Measurements from ENCODE around the gene CIPC. TPM values are rescaled to one million over a fixed set of nuclear protein-coding genes. Genes with fewer than 3 reads are reported as not detected.

Gene CIPC
- total RNA-seq, 1 donor from 2014 or later, result 22.3 TPM

DNA sequence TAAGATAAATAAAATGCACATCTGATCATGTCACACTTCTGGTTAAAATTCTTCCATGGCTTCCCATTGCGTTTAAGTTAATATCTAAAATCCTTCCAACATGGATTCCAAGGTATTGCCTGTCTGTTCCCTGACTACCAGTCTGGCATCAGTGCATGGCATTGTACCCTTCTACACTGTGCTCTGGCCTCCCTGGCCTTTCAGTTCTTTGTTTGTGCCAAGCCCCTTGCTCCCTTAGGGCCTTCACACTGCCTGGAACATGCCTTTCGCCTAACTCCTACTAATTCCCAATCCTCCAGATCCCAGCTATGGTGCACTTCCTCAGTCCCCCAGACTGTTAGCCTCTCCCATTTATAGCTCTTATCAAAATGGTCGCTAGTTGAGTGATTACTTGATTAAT lies 6.3 kb downstream of the CIPC start:
- H3K4me3 Mint-ChIP-seq (ENCODE audit: unreplicated experiment), result peak overlapping the region; percentile 4
- no peaks in the 10 kb centered on the region for H3K9me3 Mint-ChIP-seq (ENCODE audit: unreplicated experiment)
- peak overlapping the region; percentile 84 for H3K27ac Mint-ChIP-seq (ENCODE audit: unreplicated experiment)
- peaks cover 23% of the 10 kb centered on the region for H3K4me1 Mint-ChIP-seq (ENCODE audit: low read depth, unreplicated experiment)
- TF ChIP-seq, protein P1, sequence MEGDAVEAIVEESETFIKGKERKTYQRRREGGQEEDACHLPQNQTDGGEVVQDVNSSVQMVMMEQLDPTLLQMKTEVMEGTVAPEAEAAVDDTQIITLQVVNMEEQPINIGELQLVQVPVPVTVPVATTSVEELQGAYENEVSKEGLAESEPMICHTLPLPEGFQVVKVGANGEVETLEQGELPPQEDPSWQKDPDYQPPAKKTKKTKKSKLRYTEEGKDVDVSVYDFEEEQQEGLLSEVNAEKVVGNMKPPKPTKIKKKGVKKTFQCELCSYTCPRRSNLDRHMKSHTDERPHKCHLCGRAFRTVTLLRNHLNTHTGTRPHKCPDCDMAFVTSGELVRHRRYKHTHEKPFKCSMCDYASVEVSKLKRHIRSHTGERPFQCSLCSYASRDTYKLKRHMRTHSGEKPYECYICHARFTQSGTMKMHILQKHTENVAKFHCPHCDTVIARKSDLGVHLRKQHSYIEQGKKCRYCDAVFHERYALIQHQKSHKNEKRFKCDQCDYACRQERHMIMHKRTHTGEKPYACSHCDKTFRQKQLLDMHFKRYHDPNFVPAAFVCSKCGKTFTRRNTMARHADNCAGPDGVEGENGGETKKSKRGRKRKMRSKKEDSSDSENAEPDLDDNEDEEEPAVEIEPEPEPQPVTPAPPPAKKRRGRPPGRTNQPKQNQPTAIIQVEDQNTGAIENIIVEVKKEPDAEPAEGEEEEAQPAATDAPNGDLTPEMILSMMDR (IDR thresholded peaks at IDR 0.05; ENCODE audit: partially characterized antibody, unreplicated experiment), result no peak
- no peaks in the 10 kb centered on the region for H3K27me3 Mint-ChIP-seq (ENCODE audit: unreplicated experiment)
- H3K36me3 Mint-ChIP-seq (ENCODE audit: unreplicated experiment), result no peaks in the 10 kb centered on the region
- DNase-seq, result no peak

DNA sequence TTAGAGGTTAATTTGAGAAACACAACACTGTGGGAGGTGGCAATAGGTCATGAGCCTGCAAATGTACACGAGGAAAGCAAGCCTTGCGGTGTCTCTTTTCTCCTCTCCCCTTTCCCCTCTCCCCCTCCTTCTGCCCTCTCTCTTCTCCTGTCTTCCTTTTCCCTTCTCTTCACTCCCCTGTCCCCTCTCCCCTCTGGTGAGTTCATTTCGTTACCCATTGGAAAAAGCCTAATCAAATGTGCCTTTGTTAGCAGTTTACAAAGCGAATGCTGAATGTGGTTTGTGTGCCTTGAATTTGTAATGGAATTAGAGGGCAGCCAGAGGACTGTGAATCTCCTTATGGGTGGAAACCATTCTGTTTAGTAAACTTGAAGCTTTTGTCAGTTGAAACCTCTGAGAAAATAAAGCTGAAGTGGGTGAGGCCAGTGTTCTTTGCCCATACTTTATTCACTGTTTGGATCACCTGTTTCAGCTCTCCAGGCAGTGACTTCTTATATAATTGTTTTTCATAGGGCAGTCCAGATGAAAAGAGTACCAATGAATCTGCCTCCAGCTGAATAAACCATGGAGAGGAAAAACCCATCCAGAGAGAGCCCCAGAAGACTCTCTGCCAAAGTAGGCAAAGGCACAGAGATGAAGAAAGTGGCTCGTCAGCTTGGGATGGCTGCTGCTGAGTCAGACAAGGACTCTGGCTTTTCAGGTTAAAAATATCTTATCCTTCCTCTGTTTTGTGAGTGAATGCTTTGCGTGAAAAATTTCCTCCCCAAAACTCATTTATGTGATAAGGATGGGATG lies 7.3 kb downstream of the CIPC start:
- H3K36me3 Mint-ChIP-seq (ENCODE audit: unreplicated experiment), result no peaks in the 10 kb centered on the region

DNA sequence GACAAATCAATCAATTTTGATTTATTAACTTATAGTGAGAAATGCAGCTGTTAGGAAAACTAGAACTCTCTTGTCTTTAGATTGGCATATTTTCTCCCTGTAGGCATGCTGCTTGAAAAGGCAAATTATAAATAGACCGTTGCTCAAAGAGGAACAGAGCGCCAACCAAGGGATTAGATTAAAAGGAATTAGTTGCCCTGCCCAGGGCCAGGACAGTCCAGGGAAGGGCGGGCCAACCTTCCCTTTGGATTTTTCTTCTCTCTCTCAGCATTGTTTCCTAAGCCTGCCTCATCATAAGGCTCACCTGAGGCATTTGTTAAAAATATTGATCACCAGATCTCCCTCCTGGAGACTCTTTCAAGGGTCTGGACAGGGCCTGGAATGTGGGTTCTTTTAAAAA lies 8.6 kb downstream of the CIPC start:
- H3K9me3 Mint-ChIP-seq (ENCODE audit: unreplicated experiment), result no peaks in the 10 kb centered on the region
- peaks cover 38% of the 10 kb centered on the region for H3K4me1 Mint-ChIP-seq (ENCODE audit: low read depth, unreplicated experiment)
- DNase-seq, result no peak
- TF ChIP-seq, protein P1 (IDR thresholded peaks at IDR 0.05; ENCODE audit: partially characterized antibody, unreplicated experiment), result no peak
- H3K36me3 Mint-ChIP-seq (ENCODE audit: unreplicated experiment), result no peaks in the 10 kb centered on the region
- no peak overlapping the region for H3K27ac Mint-ChIP-seq (ENCODE audit: unreplicated experiment)
- H3K27me3 Mint-ChIP-seq (ENCODE audit: unreplicated experiment), result no peaks in the 10 kb centered on the region
- H3K4me3 Mint-ChIP-seq (ENCODE audit: unreplicated experiment), result no peak overlapping the region

More for the DNA sequence above, 7.3 kb downstream of the CIPC start:
- H3K9me3 Mint-ChIP-seq (ENCODE audit: unreplicated experiment), result no peaks in the 10 kb centered on the region
- H3K4me1 Mint-ChIP-seq (ENCODE audit: low read depth, unreplicated experiment), result peaks cover 29% of the 10 kb centered on the region
- peak overlapping the region; percentile 45 for H3K27ac Mint-ChIP-seq (ENCODE audit: unreplicated experiment)
- no peaks in the 10 kb centered on the region for H3K27me3 Mint-ChIP-seq (ENCODE audit: unreplicated experiment)
- TF ChIP-seq, protein P1 (IDR thresholded peaks at IDR 0.05; ENCODE audit: partially characterized antibody, unreplicated experiment), result no peak
- no peak for DNase-seq
- no peak overlapping the region for H3K4me3 Mint-ChIP-seq (ENCODE audit: unreplicated experiment)

DNA sequence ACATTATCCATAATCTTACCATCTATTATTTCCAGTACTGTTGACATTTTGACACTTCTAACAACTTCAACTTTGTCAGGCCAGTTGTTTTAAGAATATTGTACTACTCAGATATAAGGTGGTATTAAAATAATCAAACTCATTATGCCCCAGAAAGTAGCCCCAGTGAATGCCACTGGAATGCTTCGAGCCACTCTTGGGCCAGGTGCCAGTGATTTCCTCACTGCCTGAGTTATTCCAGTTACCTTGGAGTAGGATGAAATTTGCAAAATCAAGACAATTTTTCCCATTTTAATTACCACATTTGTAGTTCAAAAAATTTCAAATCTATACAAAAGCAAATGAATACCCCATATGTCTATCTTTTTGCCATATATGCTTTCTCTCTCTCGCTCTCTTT lies 9.2 kb downstream of the CIPC start:
- Mint-ChIP-seq H3K36me3 (ENCODE audit: unreplicated experiment) (no peaks in the 10 kb centered on the region), H3K27ac (ENCODE audit: unreplicated experiment) (no peak overlapping the region), H3K27me3 (ENCODE audit: unreplicated experiment) (no peaks in the 10 kb centered on the region), H3K4me1 (ENCODE audit: low read depth, unreplicated experiment) (peaks cover 42% of the 10 kb centered on the region), H3K4me3 (ENCODE audit: unreplicated experiment) (no peak overlapping the region), H3K9me3 (ENCODE audit: unreplicated experiment) (no peaks in the 10 kb centered on the region)
- TF ChIP-seq, protein P1 (IDR thresholded peaks at IDR 0.05; ENCODE audit: partially characterized antibody, unreplicated experiment), result no peak
- DNase-seq, result no peak

DNA sequence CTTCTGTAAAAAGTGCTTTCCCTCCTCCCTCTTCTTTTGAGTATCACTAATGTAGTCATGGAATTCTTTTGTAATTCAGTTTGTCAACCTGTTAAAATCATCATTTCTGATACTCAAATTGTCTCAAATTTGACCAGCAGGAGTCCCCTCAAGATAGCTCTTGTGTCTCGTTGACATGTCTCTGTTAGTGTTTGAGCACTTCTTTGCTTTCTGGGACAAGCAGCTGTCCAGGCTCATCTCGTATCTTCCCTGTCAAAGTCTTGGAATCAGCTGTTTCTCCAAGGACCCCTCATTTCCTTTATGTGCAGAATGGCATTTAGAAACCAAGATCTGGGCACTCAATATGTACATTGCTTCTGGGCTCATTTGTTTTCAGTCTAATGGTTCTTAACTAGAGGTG lies 10.7 kb downstream of the CIPC start:
- Mint-ChIP-seq H3K4me1 (ENCODE audit: low read depth, unreplicated experiment) (peaks cover 41% of the 10 kb centered on the region), H3K9me3 (ENCODE audit: unreplicated experiment) (no peaks in the 10 kb centered on the region), H3K4me3 (ENCODE audit: unreplicated experiment) (no peak overlapping the region), H3K27ac (ENCODE audit: unreplicated experiment) (no peak overlapping the region), H3K27me3 (ENCODE audit: unreplicated experiment) (no peaks in the 10 kb centered on the region), H3K36me3 (ENCODE audit: unreplicated experiment) (no peaks in the 10 kb centered on the region)
- TF ChIP-seq, protein P1 (IDR thresholded peaks at IDR 0.05; ENCODE audit: partially characterized antibody, unreplicated experiment), result no peak
- no peak for DNase-seq

All from glutamatergic neuron (in vitro differentiated cells).